ENCODE measurements around the gene UBAP2L. TPM values are rescaled to one million over a fixed set of nuclear protein-coding genes. Genes with fewer than 3 reads are reported as not detected.
"Not testable (repeated sequence)": the region's sequence is repeated elsewhere in the genome, so short reads cannot be mapped to it uniquely, and the experiment has no call there.

Gene UBAP2L
- total RNA-seq, 1 donor from 2014 or later: 61.7 TPM

DNA sequence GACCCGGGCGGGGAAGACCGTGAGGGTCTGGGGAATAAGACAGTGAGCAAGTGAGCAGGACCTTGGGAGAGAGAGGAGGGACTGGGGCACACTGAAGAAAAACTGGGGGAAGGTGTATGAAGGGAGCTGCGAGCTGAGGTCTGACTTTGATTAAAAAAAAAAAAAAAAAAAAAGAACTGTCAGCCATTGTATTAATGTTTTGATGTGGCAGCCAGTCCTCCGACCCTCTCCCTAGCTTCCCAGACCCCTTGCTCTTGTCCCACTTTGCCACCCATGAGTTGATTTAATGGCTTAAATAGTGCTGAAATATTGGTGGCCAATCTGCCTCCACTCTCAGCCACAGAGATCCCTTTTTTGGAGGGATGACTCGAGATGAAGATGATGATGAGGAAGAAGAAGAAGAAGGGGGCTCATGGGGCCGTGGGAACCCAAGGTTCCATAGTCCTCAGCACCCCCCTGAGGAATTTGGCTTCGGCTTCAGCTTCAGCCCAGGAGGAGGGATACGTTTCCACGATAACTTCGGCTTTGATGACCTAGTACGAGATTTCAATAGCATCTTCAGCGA lies 52.3 kb downstream of the UBAP2L start:
- peaks cover 1% of the 10 kb centered on the region for H3K36me3 ChIP-seq (ENCODE audit: control insufficient read depth, insufficient read depth, low read length)
- no peak for DNase-seq (ENCODE audit: low read depth)
- peak overlapping the region; percentile 87 for H3K4me3 ChIP-seq (ENCODE audit: low read depth, low read length)
- TF ChIP-seq, protein P1, sequence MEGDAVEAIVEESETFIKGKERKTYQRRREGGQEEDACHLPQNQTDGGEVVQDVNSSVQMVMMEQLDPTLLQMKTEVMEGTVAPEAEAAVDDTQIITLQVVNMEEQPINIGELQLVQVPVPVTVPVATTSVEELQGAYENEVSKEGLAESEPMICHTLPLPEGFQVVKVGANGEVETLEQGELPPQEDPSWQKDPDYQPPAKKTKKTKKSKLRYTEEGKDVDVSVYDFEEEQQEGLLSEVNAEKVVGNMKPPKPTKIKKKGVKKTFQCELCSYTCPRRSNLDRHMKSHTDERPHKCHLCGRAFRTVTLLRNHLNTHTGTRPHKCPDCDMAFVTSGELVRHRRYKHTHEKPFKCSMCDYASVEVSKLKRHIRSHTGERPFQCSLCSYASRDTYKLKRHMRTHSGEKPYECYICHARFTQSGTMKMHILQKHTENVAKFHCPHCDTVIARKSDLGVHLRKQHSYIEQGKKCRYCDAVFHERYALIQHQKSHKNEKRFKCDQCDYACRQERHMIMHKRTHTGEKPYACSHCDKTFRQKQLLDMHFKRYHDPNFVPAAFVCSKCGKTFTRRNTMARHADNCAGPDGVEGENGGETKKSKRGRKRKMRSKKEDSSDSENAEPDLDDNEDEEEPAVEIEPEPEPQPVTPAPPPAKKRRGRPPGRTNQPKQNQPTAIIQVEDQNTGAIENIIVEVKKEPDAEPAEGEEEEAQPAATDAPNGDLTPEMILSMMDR (IDR thresholded peaks at IDR 0.05; ENCODE audit: insufficient read depth, low read length, poor library complexity, severe bottlenecking): no peak
- no peaks in the 10 kb centered on the region for H3K27me3 ChIP-seq (ENCODE audit: control insufficient read depth, insufficient read depth, low read length)

DNA sequence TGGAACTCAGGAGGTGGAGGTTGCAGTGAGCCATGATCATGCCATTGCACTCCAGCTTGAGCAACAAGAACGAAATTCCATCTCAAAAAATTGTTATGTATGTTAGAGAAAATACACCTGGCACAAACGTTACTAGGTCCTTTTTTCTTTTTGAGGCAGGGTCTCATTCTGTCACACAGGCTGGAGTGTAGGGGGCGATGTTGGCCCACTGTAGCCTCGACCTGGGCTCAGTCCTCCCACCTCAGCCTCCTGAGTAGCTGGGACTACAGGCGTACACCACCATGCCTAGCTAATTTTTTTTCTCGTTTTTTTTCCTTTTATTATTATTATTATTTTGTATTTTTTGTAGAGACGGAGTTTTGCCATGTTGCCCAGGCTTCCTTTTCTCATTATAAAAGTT lies 56.0 kb downstream of the UBAP2L start:
- no peaks in the 10 kb centered on the region for H3K27me3 ChIP-seq (ENCODE audit: control insufficient read depth, insufficient read depth, low read length)
- H3K4me3 ChIP-seq (ENCODE audit: low read depth, low read length): no peak overlapping the region
- DNase-seq (ENCODE audit: low read depth): no peak
- H3K36me3 ChIP-seq (ENCODE audit: control insufficient read depth, insufficient read depth, low read length): no peaks in the 10 kb centered on the region
- TF ChIP-seq, protein P1 (IDR thresholded peaks at IDR 0.05; ENCODE audit: insufficient read depth, low read length, poor library complexity, severe bottlenecking): peak; percentile 15

DNA sequence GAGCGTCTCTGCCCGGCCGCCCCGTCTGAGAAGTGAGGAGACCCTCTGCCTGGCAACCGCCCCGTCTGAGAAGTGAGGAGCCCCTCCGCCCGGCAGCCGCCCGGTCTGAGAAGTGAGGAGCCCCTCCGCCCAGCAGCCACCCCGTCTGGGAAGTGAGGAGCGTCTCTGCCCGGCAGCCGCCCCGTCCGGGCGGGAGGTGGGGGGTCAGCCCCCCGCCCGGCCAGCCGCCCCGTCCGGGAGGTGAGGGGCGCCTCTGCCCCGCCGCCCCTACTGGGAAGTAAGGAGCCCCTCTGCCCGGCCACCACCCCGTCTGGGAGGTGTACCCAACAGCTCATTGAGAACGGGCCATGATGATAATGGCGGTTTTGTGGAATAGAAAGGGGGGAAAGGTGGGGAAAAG lies 66.8 kb downstream of the UBAP2L start:
- H3K27me3 ChIP-seq (ENCODE audit: control insufficient read depth, insufficient read depth, low read length); DNase-seq (ENCODE audit: low read depth): not testable (repeated sequence)

DNA sequence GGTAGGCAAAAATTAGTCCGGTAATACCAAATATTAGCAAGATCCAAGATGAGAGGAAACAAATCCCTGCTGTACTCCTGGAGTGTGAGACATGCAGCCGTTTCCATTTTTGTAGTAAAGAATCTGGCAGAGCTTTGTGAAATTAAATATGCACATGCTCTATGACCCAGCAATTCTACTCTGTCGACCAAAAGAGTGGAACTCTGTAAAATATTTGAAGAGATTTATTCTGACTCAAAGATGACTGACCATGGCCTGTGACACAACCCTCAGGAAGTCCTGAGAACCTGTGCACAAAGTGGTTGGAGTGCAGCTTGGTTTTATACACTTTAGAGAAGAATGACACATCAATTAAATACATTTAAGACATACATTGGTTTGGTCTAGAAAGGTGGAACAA lies 67.9 kb downstream of the UBAP2L start:
- Histone ChIP-seq H3K27me3 (ENCODE audit: control insufficient read depth, insufficient read depth, low read length) (no peaks in the 10 kb centered on the region), H3K36me3 (ENCODE audit: control insufficient read depth, insufficient read depth, low read length) (no peaks in the 10 kb centered on the region), H3K4me3 (ENCODE audit: low read depth, low read length) (no peak overlapping the region)
- no peak for DNase-seq (ENCODE audit: low read depth)
- TF ChIP-seq, protein P1 (IDR thresholded peaks at IDR 0.05; ENCODE audit: insufficient read depth, low read length, poor library complexity, severe bottlenecking): no peak

More for the DNA sequence above, 66.8 kb downstream of the UBAP2L start:
- not testable (repeated sequence) for H3K4me3 ChIP-seq (ENCODE audit: low read depth, low read length); H3K36me3 ChIP-seq (ENCODE audit: control insufficient read depth, insufficient read depth, low read length)

DNA sequence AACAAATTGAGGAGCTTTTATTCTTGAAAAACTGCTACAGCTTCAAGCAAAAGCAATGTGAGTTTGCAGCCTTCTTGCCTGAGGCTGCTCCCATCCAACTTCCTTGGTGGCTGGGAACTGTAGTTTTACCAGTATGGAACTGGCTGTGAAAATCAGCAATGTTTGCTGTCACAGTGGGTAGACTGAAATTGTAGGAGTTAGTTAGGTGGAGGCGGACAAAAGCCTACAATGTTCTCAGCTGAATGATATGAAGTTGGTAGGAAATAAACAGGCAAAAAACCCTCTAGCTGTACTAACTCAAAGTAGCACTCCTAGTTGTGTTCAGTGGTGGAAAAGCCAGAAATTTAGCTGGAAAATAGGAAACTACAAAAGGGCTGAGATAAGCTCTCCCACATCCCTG lies 70.2 kb downstream of the UBAP2L start:
- DNase-seq (ENCODE audit: low read depth): no peak
- H3K4me3 ChIP-seq (ENCODE audit: low read depth, low read length): no peak overlapping the region
- H3K27me3 ChIP-seq (ENCODE audit: control insufficient read depth, insufficient read depth, low read length): no peaks in the 10 kb centered on the region
- TF ChIP-seq, protein P1 (IDR thresholded peaks at IDR 0.05; ENCODE audit: insufficient read depth, low read length, poor library complexity, severe bottlenecking): no peak
- H3K36me3 ChIP-seq (ENCODE audit: control insufficient read depth, insufficient read depth, low read length): no peaks in the 10 kb centered on the region

DNA sequence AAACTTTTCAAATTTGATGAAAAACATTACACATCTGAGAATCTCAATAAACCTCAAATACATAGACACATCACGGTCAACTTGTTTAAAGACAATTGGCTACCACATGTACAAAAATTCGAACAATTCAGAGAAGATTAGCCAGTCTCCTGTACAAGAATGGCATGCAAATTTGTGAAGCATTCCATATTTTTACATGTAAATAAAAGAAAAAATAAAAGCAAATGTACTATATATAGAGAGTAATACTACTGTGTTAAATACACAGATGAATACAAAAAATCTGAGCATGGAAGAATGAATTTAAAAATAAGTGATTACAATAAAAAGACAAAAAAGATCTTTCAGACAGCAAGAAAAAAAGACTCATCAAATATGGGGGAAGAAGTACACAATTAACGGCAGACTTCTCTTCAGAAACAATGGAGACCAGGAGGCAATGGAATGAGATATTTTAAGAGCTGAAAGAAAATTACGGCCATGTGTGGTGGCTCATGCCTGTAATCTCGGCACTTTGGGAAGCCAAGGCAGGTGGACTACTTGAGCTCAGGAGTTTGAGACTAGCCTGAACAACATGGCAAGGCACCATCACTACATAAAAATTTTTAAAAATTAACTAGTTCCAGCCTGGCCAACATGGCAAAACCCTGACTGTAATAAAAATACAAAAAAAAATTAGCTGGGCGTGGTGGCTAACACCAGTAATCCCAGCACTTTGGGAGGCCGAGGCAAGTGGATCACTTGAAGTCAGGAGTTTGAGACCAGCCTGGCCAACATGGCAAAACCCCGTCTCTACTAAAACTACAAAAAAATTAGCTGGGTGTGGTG lies 74.9 kb downstream of the UBAP2L start:
- Histone ChIP-seq H3K36me3 (ENCODE audit: control insufficient read depth, insufficient read depth, low read length) (no peaks in the 10 kb centered on the region), H3K4me3 (ENCODE audit: low read depth, low read length) (no peak overlapping the region), H3K27me3 (ENCODE audit: control insufficient read depth, insufficient read depth, low read length) (no peaks in the 10 kb centered on the region)
- TF ChIP-seq, protein P1 (IDR thresholded peaks at IDR 0.05; ENCODE audit: insufficient read depth, low read length, poor library complexity, severe bottlenecking): no peak
- no peak for DNase-seq (ENCODE audit: low read depth)

All from kidney epithelial cell (primary cell).